Measurements from ENCODE around the gene KAT14. TPM values are rescaled to one million over a fixed set of nuclear protein-coding genes. Genes with fewer than 3 reads are reported as not detected.
"Not testable (repeated sequence)": the region's sequence is repeated elsewhere in the genome, so short reads cannot be mapped to it uniquely, and the experiment has no call there.

Gene KAT14
- total RNA-seq, 4 donors from 2014 or later = 5.6 to 23.3 (median 18.0) TPM

- Histone ChIP-seq H3K9me3 (no peaks in the 10 kb centered on the region), H3K27me3 (no peaks in the 10 kb centered on the region), H3K27ac (no peak overlapping the region), H3K4me1 (no peaks in the 10 kb centered on the region), H3K36me3 (no peaks in the 10 kb centered on the region), H3K4me3 (no peak overlapping the region)
- intact Hi-C loops (cut with DNase I; ENCODE audit: low total_unique reads) = no loop called here
- TF ChIP-seq POLR2A (IDR thresholded peaks at IDR 0.05) (no peak), CTCF (IDR thresholded peaks at IDR 0.05) (no peak)
- DNase-seq = no peak
Observed at GRCh38 chr20:18101125-18101810, 36.4 kb upstream of the KAT14 start.

- TF ChIP-seq POLR2A (IDR thresholded peaks at IDR 0.05) (no peak), CTCF (IDR thresholded peaks at IDR 0.05) (no peak)
- Histone ChIP-seq H3K27me3 (no peaks in the 10 kb centered on the region), H3K27ac (no peak overlapping the region), H3K4me3 (no peak overlapping the region), H3K9me3 (no peaks in the 10 kb centered on the region), H3K36me3 (no peaks in the 10 kb centered on the region), H3K4me1 (no peaks in the 10 kb centered on the region)
- no peak for DNase-seq
- intact Hi-C loops (cut with DNase I; ENCODE audit: low total_unique reads) = no loop called here
Observed at GRCh38 chr20:18103497-18103896, 34.2 kb upstream of the KAT14 start.

GRCh38 chr20:18108326-18108725 lies 29.3 kb upstream of the KAT14 start:
- no peaks in the 10 kb centered on the region for H3K4me1 ChIP-seq
- H3K4me3 ChIP-seq = no peak overlapping the region
- TF ChIP-seq POLR2A (IDR thresholded peaks at IDR 0.05) = no peak
- TF ChIP-seq CTCF (IDR thresholded peaks at IDR 0.05) = no peak
- no peak overlapping the region for H3K27ac ChIP-seq
- no peak for DNase-seq
- intact Hi-C loops (cut with DNase I; ENCODE audit: low total_unique reads) = no loop called here
- H3K27me3 ChIP-seq = no peaks in the 10 kb centered on the region
- H3K9me3 ChIP-seq = no peaks in the 10 kb centered on the region
- H3K36me3 ChIP-seq = no peaks in the 10 kb centered on the region

- H3K27ac ChIP-seq; H3K4me3 ChIP-seq; H3K36me3 ChIP-seq; intact Hi-C loops (cut with DNase I; ENCODE audit: low total_unique reads); H3K27me3 ChIP-seq; DNase-seq; H3K9me3 ChIP-seq; H3K4me1 ChIP-seq: not testable (repeated sequence)
Observed at GRCh38 chr20:18128574-18128973, 9.1 kb upstream of the KAT14 start.

GRCh38 chr20:18132663-18133062 lies 5.0 kb upstream of the KAT14 start:
- H3K27ac ChIP-seq = no peak overlapping the region
- H3K27me3 ChIP-seq = no peaks in the 10 kb centered on the region
- no peaks in the 10 kb centered on the region for H3K9me3 ChIP-seq
- H3K36me3 ChIP-seq = no peaks in the 10 kb centered on the region
- no peak for TF ChIP-seq POLR2A (IDR thresholded peaks at IDR 0.05)
- intact Hi-C loops (cut with DNase I; ENCODE audit: low total_unique reads) = loop anchor here (10.0 kb wide), 1 partner anchor 152 kb away; the partner anchor contains the start of gene ZNF133
- H3K4me1 ChIP-seq = no peaks in the 10 kb centered on the region
- DNase-seq = no peak
- no peak overlapping the region for H3K4me3 ChIP-seq

GRCh38 chr20:18133962-18134361 lies 3.7 kb upstream of the KAT14 start:
- Histone ChIP-seq H3K9me3 (no peaks in the 10 kb centered on the region), H3K4me3 (no peak overlapping the region), H3K27ac (no peak overlapping the region), H3K36me3 (no peaks in the 10 kb centered on the region), H3K27me3 (no peaks in the 10 kb centered on the region), H3K4me1 (no peaks in the 10 kb centered on the region)
- intact Hi-C loops (cut with DNase I; ENCODE audit: low total_unique reads) = loop anchor here (10.0 kb wide), 1 partner anchor 151 kb away; the partner anchor contains the start of gene ZNF133
- TF ChIP-seq POLR2A (IDR thresholded peaks at IDR 0.05) (no peak), CTCF (IDR thresholded peaks at IDR 0.05) (no peak)
- no peak for DNase-seq

Measured in uterus (tissue), 4 donors.